PC-3 (cell line): ENCODE data around the gene RGL3. TPM values are rescaled to one million over a fixed set of nuclear protein-coding genes. Genes with fewer than 3 reads are reported as not detected.

ENCODE experiments used
- ATAC-seq: fragments of 200-7000 bp; cut with Tn5 transposase; 2 replicates; pipeline ENCODE4 v1.9.1; 2020; ENCODE audit warnings: mild to moderate bottlenecking, moderate library complexity
- BruUV-seq: library from RNA; stranded (reverse); fragments of 400-500 nt; replicated peaks from 2 replicates; lab custom pipeline; 2021; lab: Mats Ljungman, UMichigan
- CTCF ChIA-PET: fragments of 300-600 bp; sonication (Branson Sonifier 250); formaldehyde crosslinking; loops from one replicate; lab custom pipeline; 2022; ENCODE audit warnings: antibody characterized with exemption; lab: Charles Lee
- POLR2A ChIA-PET: fragments of 300-600 bp; sonication (Branson Sonifier 250); formaldehyde crosslinking; loops from one replicate; lab custom pipeline; 2022; ENCODE audit warnings: antibody characterized with exemption; ENCODE audit not compliant: unreplicated experiment; lab: Charles Lee
- DNase-seq: peaks from one replicate; pipeline ENCODE4 v3.0.0-alpha.2; 2015
- H2AFZ ChIP-seq: fragments of 300-600 bp; sonication (generic); 2 replicates; pipeline ENCODE4 v1.6.0; 2016; ENCODE audit warnings: antibody characterized with exemption, low read length
- H3F3A ChIP-seq: fragments of 300-600 bp; sonication (generic); one replicate; pipeline ENCODE4 v1.6.0; 2017; ENCODE audit warnings: antibody characterized with exemption, low read length, control low read depth, mild to moderate bottlenecking; ENCODE audit not compliant: unreplicated experiment
- H3K27ac ChIP-seq: fragments of 300-600 bp; sonication (generic); 2 replicates; pipeline ENCODE4 v1.5.1; 2016; ENCODE audit warnings: mild to moderate bottlenecking, low read length
- H3K27me3 ChIP-seq: fragments of 300-600 bp; sonication (generic); 2 replicates; pipeline ENCODE4 v1.6.1; 2016; ENCODE audit warnings: low read length, mixed read lengths
- H3K36me3 ChIP-seq: fragments of 300-600 bp; sonication (generic); 2 replicates; pipeline ENCODE4 v1.6.1; 2016; ENCODE audit warnings: low read depth, mixed run types, low read length, mixed read lengths
- H3K4me1 ChIP-seq: fragments of 300-600 bp; sonication (generic); 2 replicates; pipeline ENCODE4 v1.5.1; 2016; ENCODE audit warnings: low read length; ENCODE audit not compliant: insufficient read depth
- H3K4me2 ChIP-seq: fragments of 300-600 bp; sonication (generic); 2 replicates; pipeline ENCODE4 v1.6.0; 2016; ENCODE audit warnings: low read length
- H3K4me3 ChIP-seq: fragments of 300-600 bp; sonication (generic); 2 replicates; pipeline ENCODE4 v1.5.1; 2016; ENCODE audit warnings: mild to moderate bottlenecking, low read length, mixed read lengths
- H3K79me2 ChIP-seq: fragments of 300-600 bp; sonication (generic); 2 replicates; pipeline ENCODE4 v1.6.1; 2017; ENCODE audit warnings: low read length, mixed read lengths
- H3K9ac ChIP-seq: fragments of 300-600 bp; sonication (generic); 2 replicates; pipeline ENCODE4 v1.6.0; 2016; ENCODE audit warnings: mild to moderate bottlenecking, low read length
- H3K9me2 ChIP-seq: fragments of 300-600 bp; sonication (generic); replicated peaks from 2 replicates; pipeline ENCODE4 v1.6.1; 2016; ENCODE audit warnings: mixed run types, low read length, mixed read lengths
- H3K9me3 ChIP-seq: fragments of 300-600 bp; sonication (generic); 2 replicates; pipeline ENCODE4 v1.6.1; 2016; ENCODE audit warnings: low read length, mixed read lengths
- H4K20me1 ChIP-seq: fragments of 300-600 bp; sonication (generic); 2 replicates; pipeline ENCODE4 v1.6.1; 2016; ENCODE audit warnings: low read length, mixed read lengths
- EZH2 ChIP-seq: fragments of 300-600 bp; sonication (generic); IDR thresholded peaks from one replicate; pipeline ENCODE4 v1.6.1; 2017; ENCODE audit warnings: antibody characterized with exemption, mild to moderate bottlenecking, low read length; ENCODE audit not compliant: unreplicated experiment
- EZH2phosphoT487 ChIP-seq: fragments of 300-600 bp; sonication (generic); IDR thresholded peaks from 2 replicates; pipeline ENCODE4 v1.6.1; 2018; ENCODE audit warnings: mild to moderate bottlenecking, antibody characterized with exemption, low read length, borderline replicate concordance
- intact Hi-C: fragments of 100-400 bp; cut with micrococcal nuclease; formaldehyde crosslinking; loops from 2 replicates; pipeline ENCODE4 v1.9.0; 2023
- total RNA-seq: library from RNA; depleted of rRNA; stranded (reverse); fragments of >200 nt; gene quantifications from 2 replicates; pipeline ENCODE4 v1.2.3, GENCODE V29; 2014
- TF ChIP-seq, protein P1 (sequence below): fragments of 300-600 bp; sonication (generic); conservative IDR thresholded peaks from 2 replicates; pipeline ENCODE4 v1.5.1; 2017; ENCODE audit warnings: antibody characterized with exemption, low read depth, mild to moderate bottlenecking, low read length

The RGL3 gene
- total RNA-seq, 1 experiment from 2014 or later = 23.5 TPM

- intact Hi-C loops = no loop called here
- Histone ChIP-seq H3K9ac (no peak overlapping the region), H3K27ac (no peak overlapping the region), H3K79me2 (no peaks in the 10 kb centered on the region), H4K20me1 (no peaks in the 10 kb centered on the region), H3K4me3 (no peak overlapping the region), H2AFZ (no peak overlapping the region), H3K4me1 (no peaks in the 10 kb centered on the region), H3K27me3 (no peaks in the 10 kb centered on the region), H3K9me2 (no peaks in the 10 kb centered on the region), H3F3A (no peaks in the 10 kb centered on the region), H3K36me3 (no peaks in the 10 kb centered on the region), H3K4me2 (no peak overlapping the region), H3K9me3 (no peaks in the 10 kb centered on the region)
- ChIA-PET POLR2A (no interaction called here), CTCF (no interaction called here)
- ATAC-seq (no peak), DNase-seq (no peak)
- BruUV-seq = no TSS peak
- TF ChIP-seq EZH2phosphoT487 (no peak), EZH2 (no peak)
- TF ChIP-seq, protein P1, sequence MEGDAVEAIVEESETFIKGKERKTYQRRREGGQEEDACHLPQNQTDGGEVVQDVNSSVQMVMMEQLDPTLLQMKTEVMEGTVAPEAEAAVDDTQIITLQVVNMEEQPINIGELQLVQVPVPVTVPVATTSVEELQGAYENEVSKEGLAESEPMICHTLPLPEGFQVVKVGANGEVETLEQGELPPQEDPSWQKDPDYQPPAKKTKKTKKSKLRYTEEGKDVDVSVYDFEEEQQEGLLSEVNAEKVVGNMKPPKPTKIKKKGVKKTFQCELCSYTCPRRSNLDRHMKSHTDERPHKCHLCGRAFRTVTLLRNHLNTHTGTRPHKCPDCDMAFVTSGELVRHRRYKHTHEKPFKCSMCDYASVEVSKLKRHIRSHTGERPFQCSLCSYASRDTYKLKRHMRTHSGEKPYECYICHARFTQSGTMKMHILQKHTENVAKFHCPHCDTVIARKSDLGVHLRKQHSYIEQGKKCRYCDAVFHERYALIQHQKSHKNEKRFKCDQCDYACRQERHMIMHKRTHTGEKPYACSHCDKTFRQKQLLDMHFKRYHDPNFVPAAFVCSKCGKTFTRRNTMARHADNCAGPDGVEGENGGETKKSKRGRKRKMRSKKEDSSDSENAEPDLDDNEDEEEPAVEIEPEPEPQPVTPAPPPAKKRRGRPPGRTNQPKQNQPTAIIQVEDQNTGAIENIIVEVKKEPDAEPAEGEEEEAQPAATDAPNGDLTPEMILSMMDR = no peak
Observed at GRCh38 chr19:11464333-11465265, 45.5 kb upstream of the RGL3 start.

- ChIA-PET POLR2A (no interaction called here), CTCF (no interaction called here)
- no peak overlapping the region for H3K9ac ChIP-seq
- BruUV-seq = no TSS peak
- DNase-seq (no peak), ATAC-seq (no peak)
- H3F3A ChIP-seq = no peaks in the 10 kb centered on the region
- H3K4me1 ChIP-seq = no peaks in the 10 kb centered on the region
- H2AFZ ChIP-seq = no peak overlapping the region
- H3K79me2 ChIP-seq = no peaks in the 10 kb centered on the region
- no peaks in the 10 kb centered on the region for H3K9me3 ChIP-seq
- intact Hi-C loops = no loop called here
- no peak overlapping the region for H3K27ac ChIP-seq
- no peaks in the 10 kb centered on the region for H4K20me1 ChIP-seq
- H3K27me3 ChIP-seq = no peaks in the 10 kb centered on the region
- no peaks in the 10 kb centered on the region for H3K9me2 ChIP-seq
- H3K36me3 ChIP-seq = no peaks in the 10 kb centered on the region
- no peak overlapping the region for H3K4me3 ChIP-seq
- TF ChIP-seq EZH2 (no peak), EZH2phosphoT487 (no peak)
- TF ChIP-seq, protein P1 = no peak
- H3K4me2 ChIP-seq = no peak overlapping the region
Observed at GRCh38 chr19:11463391-11463790, 44.3 kb upstream of the RGL3 start.

- ATAC-seq (no peak), DNase-seq (no peak)
- Histone ChIP-seq H4K20me1 (no peaks in the 10 kb centered on the region), H3F3A (no peaks in the 10 kb centered on the region), H3K4me1 (no peaks in the 10 kb centered on the region), H3K4me2 (no peak overlapping the region), H3K9ac (no peak overlapping the region), H3K36me3 (no peaks in the 10 kb centered on the region), H3K27me3 (no peaks in the 10 kb centered on the region), H3K9me3 (no peaks in the 10 kb centered on the region), H2AFZ (no peak overlapping the region), H3K79me2 (no peaks in the 10 kb centered on the region), H3K27ac (no peak overlapping the region), H3K9me2 (no peaks in the 10 kb centered on the region), H3K4me3 (no peak overlapping the region)
- ChIA-PET CTCF (interaction anchor here (0.6 kb wide), 1 partner anchor 78 kb away, joined by 4 read pairs; no protein-coding TSS in a partner anchor), POLR2A (interaction anchor here (0.7 kb wide), 1 partner anchor 205 kb away, joined by 20 read pairs; no protein-coding TSS in a partner anchor)
- intact Hi-C loops = no loop called here
- no TSS peak for BruUV-seq
- TF ChIP-seq EZH2phosphoT487 = no peak
- no peak for TF ChIP-seq EZH2
- TF ChIP-seq, protein P1 = no peak
Observed at GRCh38 chr19:11461453-11461852, 42.3 kb upstream of the RGL3 start.
